ENCODE data around the gene RBM15. TPM values are rescaled to one million over a fixed set of nuclear protein-coding genes. Genes with fewer than 3 reads are reported as not detected.

The RBM15 gene
- total RNA-seq, 1 donor = 43.9 TPM

- TF ChIP-seq CTCF (IDR thresholded peaks at IDR 0.05; ENCODE audit: insufficient read depth, low read length) = peak; percentile 13
- peak; percentile 73 for DNase-seq (ENCODE audit: low read depth)
These were observed 29.4 kb upstream of the RBM15 start for GRCh38 chr1:110309767-110310166.

GRCh38 chr1:110310300-110310699 is 28.9 kb upstream of the RBM15 start:
- no peak for TF ChIP-seq CTCF (IDR thresholded peaks at IDR 0.05; ENCODE audit: insufficient read depth, low read length)
- no peak for DNase-seq (ENCODE audit: low read depth)
- no peak overlapping the region for H3K4me3 ChIP-seq (ENCODE audit: low read depth, low read length)

More at GRCh38 chr1:110309767-110310166, 29.4 kb upstream of the RBM15 start:
- no peak overlapping the region for H3K4me3 ChIP-seq (ENCODE audit: low read depth, low read length)

- peak; percentile 95 for TF ChIP-seq CTCF (IDR thresholded peaks at IDR 0.05; ENCODE audit: insufficient read depth, low read length)
- peak; percentile 87 for DNase-seq (ENCODE audit: low read depth)
- no peak overlapping the region for H3K4me3 ChIP-seq (ENCODE audit: low read depth, low read length)
These were observed 26.7 kb upstream of the RBM15 start for GRCh38 chr1:110312188-110313121.

GRCh38 chr1:110316735-110317134 is 22.4 kb upstream of the RBM15 start:
- no peak for DNase-seq (ENCODE audit: low read depth)
- no peak for TF ChIP-seq CTCF (IDR thresholded peaks at IDR 0.05; ENCODE audit: insufficient read depth, low read length)

GRCh38 chr1:110318046-110318445 is 21.1 kb upstream of the RBM15 start:
- no peak for TF ChIP-seq CTCF (IDR thresholded peaks at IDR 0.05; ENCODE audit: insufficient read depth, low read length)
- no peak overlapping the region for H3K4me3 ChIP-seq (ENCODE audit: low read depth, low read length)
- no peak for DNase-seq (ENCODE audit: low read depth)

More at GRCh38 chr1:110316735-110317134, 22.4 kb upstream of the RBM15 start:
- no peak overlapping the region for H3K4me3 ChIP-seq (ENCODE audit: low read depth, low read length)

- TF ChIP-seq CTCF (IDR thresholded peaks at IDR 0.05; ENCODE audit: insufficient read depth, low read length) = no peak
- H3K4me3 ChIP-seq (ENCODE audit: low read depth, low read length) = no peak overlapping the region
- no peak for DNase-seq (ENCODE audit: low read depth)
These were observed 19.6 kb upstream of the RBM15 start for GRCh38 chr1:110319332-110320167.

Data from fibroblast of the aortic adventitia (primary cell).